ENCODE results near the gene CNTNAP2. TPM values are rescaled to one million over a fixed set of nuclear protein-coding genes. Genes with fewer than 3 reads are reported as not detected.
A peak's percentile ranks its signal among the peaks of the same experiment; 100 is the strongest.

CNTNAP2 gene
- total and polyA plus RNA-seq, 2 experiments from 2014 or later: not detected

DNA sequence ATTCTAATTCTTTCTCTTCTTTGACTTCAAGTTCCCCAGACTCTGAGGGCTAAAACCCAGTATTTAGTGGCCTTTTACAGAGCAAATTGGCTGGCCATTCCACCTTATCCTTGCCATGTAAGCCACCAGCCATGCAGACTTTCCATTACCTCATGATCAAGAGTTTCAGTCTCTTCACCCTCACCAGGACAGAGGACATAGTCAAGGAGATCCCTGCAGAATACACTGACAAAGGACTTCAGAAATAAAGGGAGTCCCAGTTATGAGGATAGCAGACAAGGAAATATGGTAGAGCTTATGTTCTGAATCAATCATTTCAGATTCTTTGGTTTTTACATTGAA is 1393.6 kb downstream of the CNTNAP2 start:
- Histone ChIP-seq H3K79me2 (ENCODE audit: insufficient read depth) (no peaks in the 10 kb centered on the region), H3K9me2 (ENCODE audit: insufficient read depth) (no peaks in the 10 kb centered on the region), H3K27ac (peak overlapping the region; percentile 97), H3K9me3 (ENCODE audit: low read depth) (no peaks in the 10 kb centered on the region), H3K4me1 (ENCODE audit: insufficient read depth) (peaks cover 19% of the 10 kb centered on the region), H3K36me3 (ENCODE audit: low read depth) (no peaks in the 10 kb centered on the region), H2AFZ (0 out of 2 replicates have a peak overlapping the region, but pooled peaks have one; percentile 15), H4K20me1 (ENCODE audit: insufficient read depth) (no peaks in the 10 kb centered on the region), H3K4me3 (peak overlapping the region; percentile 20; the same call in 1 of the 2 replicates), H3K4me2 (ENCODE audit: unreplicated experiment) (no peak overlapping the region), H3F3A (ENCODE audit: insufficient read depth) (no peaks in the 10 kb centered on the region), H3K27me3 (replicated peaks; ENCODE audit: insufficient read depth) (no peaks in the 10 kb centered on the region), H3K9ac (peak overlapping the region; percentile 81)
- DNase-seq: no peak
- no peak for TF ChIP-seq EZH2 (IDR thresholded peaks at IDR 0.05; ENCODE audit: insufficient read depth, poor library complexity, severe bottlenecking)
- TF ChIP-seq EZH2phosphoT487 (IDR thresholded peaks at IDR 0.05; ENCODE audit: insufficient read depth, low read depth): no peak
- in situ Hi-C loops (cut with MboI): no loop called here

- Histone ChIP-seq H3K27ac (peak overlapping the region; percentile 97), H3K79me2 (ENCODE audit: insufficient read depth) (no peaks in the 10 kb centered on the region), H2AFZ (no peak overlapping the region), H3K9ac (peak overlapping the region; percentile 37), H3F3A (ENCODE audit: insufficient read depth) (no peaks in the 10 kb centered on the region), H3K27me3 (replicated peaks; ENCODE audit: insufficient read depth) (no peaks in the 10 kb centered on the region), H3K9me2 (ENCODE audit: insufficient read depth) (no peaks in the 10 kb centered on the region), H3K36me3 (ENCODE audit: low read depth) (no peaks in the 10 kb centered on the region), H4K20me1 (ENCODE audit: insufficient read depth) (no peaks in the 10 kb centered on the region), H3K9me3 (ENCODE audit: low read depth) (no peaks in the 10 kb centered on the region), H3K4me1 (ENCODE audit: insufficient read depth) (peaks cover 19% of the 10 kb centered on the region), H3K4me2 (ENCODE audit: unreplicated experiment) (no peak overlapping the region), H3K4me3 (no peak overlapping the region)
- in situ Hi-C loops (cut with MboI): no loop called here
- TF ChIP-seq EZH2phosphoT487 (IDR thresholded peaks at IDR 0.05; ENCODE audit: insufficient read depth, low read depth): no peak
- no peak for TF ChIP-seq EZH2 (IDR thresholded peaks at IDR 0.05; ENCODE audit: insufficient read depth, poor library complexity, severe bottlenecking)
- peak; percentile 59 for DNase-seq
- 19 to 22% methylated on average over 4 of the region's 4 CpGs for WGBS, 2 experiments (ENCODE audit: low coverage in 1 of 2, low lambda C conversion rate in 2 of 2, missing lambda C conversion rate in 2 of 2)
Measured at GRCh38 chr7:147510923-147511322, 1394.3 kb downstream of the CNTNAP2 start.

- Histone ChIP-seq H2AFZ (no peak overlapping the region), H3K79me2 (ENCODE audit: insufficient read depth) (no peaks in the 10 kb centered on the region), H4K20me1 (ENCODE audit: insufficient read depth) (no peaks in the 10 kb centered on the region), H3K27ac (no peak overlapping the region), H3F3A (ENCODE audit: insufficient read depth) (no peaks in the 10 kb centered on the region), H3K4me1 (ENCODE audit: insufficient read depth) (peaks cover 19% of the 10 kb centered on the region), H3K9ac (no peak overlapping the region), H3K9me3 (ENCODE audit: low read depth) (no peaks in the 10 kb centered on the region), H3K4me2 (ENCODE audit: unreplicated experiment) (no peak overlapping the region), H3K9me2 (ENCODE audit: insufficient read depth) (no peaks in the 10 kb centered on the region), H3K4me3 (no peak overlapping the region), H3K27me3 (replicated peaks; ENCODE audit: insufficient read depth) (no peaks in the 10 kb centered on the region), H3K36me3 (ENCODE audit: low read depth) (no peaks in the 10 kb centered on the region)
- no peak for DNase-seq
- in situ Hi-C loops (cut with MboI): no loop called here
- 58% methylated on average over 4 of the region's 4 CpGs for WGBS, 2 experiments (ENCODE audit: low coverage in 1 of 2, low lambda C conversion rate in 2 of 2, missing lambda C conversion rate in 2 of 2)
- TF ChIP-seq EZH2 (IDR thresholded peaks at IDR 0.05; ENCODE audit: insufficient read depth, poor library complexity, severe bottlenecking): no peak
- no peak for TF ChIP-seq EZH2phosphoT487 (IDR thresholded peaks at IDR 0.05; ENCODE audit: insufficient read depth, low read depth)
Measured at GRCh38 chr7:147513451-147513850, 1396.8 kb downstream of the CNTNAP2 start.

- TF ChIP-seq EZH2phosphoT487 (IDR thresholded peaks at IDR 0.05; ENCODE audit: insufficient read depth, low read depth): no peak
- no peak for TF ChIP-seq EZH2 (IDR thresholded peaks at IDR 0.05; ENCODE audit: insufficient read depth, poor library complexity, severe bottlenecking)
- Histone ChIP-seq H2AFZ (no peak overlapping the region), H3F3A (ENCODE audit: insufficient read depth) (no peaks in the 10 kb centered on the region), H3K9me3 (ENCODE audit: low read depth) (no peaks in the 10 kb centered on the region), H4K20me1 (ENCODE audit: insufficient read depth) (no peaks in the 10 kb centered on the region), H3K9ac (no peak overlapping the region), H3K27me3 (replicated peaks; ENCODE audit: insufficient read depth) (no peaks in the 10 kb centered on the region), H3K36me3 (ENCODE audit: low read depth) (no peaks in the 10 kb centered on the region), H3K9me2 (ENCODE audit: insufficient read depth) (no peaks in the 10 kb centered on the region), H3K4me3 (no peak overlapping the region), H3K79me2 (ENCODE audit: insufficient read depth) (no peaks in the 10 kb centered on the region), H3K4me1 (ENCODE audit: insufficient read depth) (0 out of 2 replicates have a peak, but pooled peaks cover 2% of the 10 kb centered on the region), H3K4me2 (ENCODE audit: unreplicated experiment) (no peak overlapping the region), H3K27ac (no peak overlapping the region)
- no peak for DNase-seq
- 53 to 62% methylated on average over 2 of the region's 2 CpGs for WGBS, 2 experiments (ENCODE audit: low coverage in 1 of 2, low lambda C conversion rate in 2 of 2, missing lambda C conversion rate in 2 of 2)
- in situ Hi-C loops (cut with MboI): no loop called here
Measured at GRCh38 chr7:147516391-147516790, 1399.8 kb downstream of the CNTNAP2 start.

GRCh38 chr7:147519062-147519461 is 1402.5 kb downstream of the CNTNAP2 start:
- Histone ChIP-seq H3K79me2 (ENCODE audit: insufficient read depth) (no peaks in the 10 kb centered on the region), H4K20me1 (ENCODE audit: insufficient read depth) (no peaks in the 10 kb centered on the region), H3K27ac (no peak overlapping the region)

More at GRCh38 chr7:147519062-147519461, 1402.5 kb downstream of the CNTNAP2 start:
- Histone ChIP-seq H3K36me3 (ENCODE audit: low read depth) (no peaks in the 10 kb centered on the region), H3K9me3 (ENCODE audit: low read depth) (no peaks in the 10 kb centered on the region), H3K4me3 (no peak overlapping the region), H3K4me1 (ENCODE audit: insufficient read depth) (no peaks in the 10 kb centered on the region), H3K9ac (no peak overlapping the region), H3K4me2 (ENCODE audit: unreplicated experiment) (no peak overlapping the region), H3F3A (ENCODE audit: insufficient read depth) (no peaks in the 10 kb centered on the region), H2AFZ (0 out of 2 replicates have a peak overlapping the region, but pooled peaks have one; percentile 29), H3K27me3 (replicated peaks; ENCODE audit: insufficient read depth) (no peaks in the 10 kb centered on the region), H3K9me2 (ENCODE audit: insufficient read depth) (no peaks in the 10 kb centered on the region)
- WGBS, 2 experiments (ENCODE audit: low coverage in 1 of 2, low lambda C conversion rate in 2 of 2, missing lambda C conversion rate in 2 of 2): 4% methylated on average over 6 of the region's 6 CpGs
- TF ChIP-seq EZH2phosphoT487 (IDR thresholded peaks at IDR 0.05; ENCODE audit: insufficient read depth, low read depth): no peak
- TF ChIP-seq EZH2 (IDR thresholded peaks at IDR 0.05; ENCODE audit: insufficient read depth, poor library complexity, severe bottlenecking): no peak
- peak; percentile 40 for DNase-seq
- in situ Hi-C loops (cut with MboI): no loop called here

All from GM23248 (cell line).